Left kidney (tissue), 2 donors: ENCODE results near the gene FASLG. TPM values are rescaled to one million over a fixed set of nuclear protein-coding genes. Genes with fewer than 3 reads are reported as not detected.

Experiments
- DNase-seq: peaks from one replicate; pipeline ENCODE4 v3.0.0-alpha.2; 2013
- polyA plus RNA-seq: library from polyadenylated mRNA; unstranded; fragments of 120-200 nt; gene quantifications from one replicate; pipeline ENCODE4 v1.2.1, GENCODE V29; 2013; ENCODE audit not compliant: insufficient read length

The FASLG gene
- polyA plus RNA-seq, 1 donor: not detected

DNA sequence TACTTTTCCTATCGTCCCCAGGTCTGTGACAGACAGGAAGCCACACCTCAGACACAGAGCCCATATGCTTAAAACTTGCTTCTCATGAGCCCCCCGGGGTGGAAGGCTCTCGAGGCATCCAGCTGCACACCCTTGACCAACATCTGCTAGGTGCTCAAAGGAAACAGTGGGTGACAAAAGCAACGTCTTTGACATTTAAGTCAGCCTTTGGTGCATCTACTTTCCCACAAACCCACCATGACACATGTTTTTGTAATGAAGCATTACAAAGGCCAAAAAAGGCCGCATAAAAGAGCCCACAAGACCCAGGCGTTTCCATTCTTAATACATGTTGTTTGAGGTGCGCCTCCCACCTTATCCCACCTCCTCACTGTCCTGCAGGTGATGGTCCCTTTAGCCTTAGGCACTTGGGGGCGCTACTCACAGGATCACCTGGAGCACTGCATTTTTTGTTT, 11.8 kb upstream of the FASLG start:
- no peak for DNase-seq

DNA sequence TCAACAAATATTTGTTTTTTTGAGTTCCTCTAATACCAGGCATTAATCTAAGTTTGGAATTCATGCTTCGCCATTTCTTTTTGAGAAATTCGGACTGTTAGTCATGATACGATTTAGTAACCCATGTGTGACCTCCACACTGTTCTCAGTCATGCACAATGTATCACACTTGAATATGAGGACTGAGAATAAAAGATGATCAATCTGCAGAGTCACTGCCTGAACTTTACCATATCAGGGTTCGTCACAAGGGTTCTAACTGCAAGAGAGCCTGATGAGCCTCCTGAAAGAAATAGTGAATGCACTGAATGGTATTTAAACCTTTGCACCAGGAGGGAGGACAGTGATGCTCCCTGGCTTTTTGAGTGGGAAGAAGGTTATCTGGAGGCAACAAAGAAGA, 10.9 kb upstream of the FASLG start:
- DNase-seq: no peak

DNA sequence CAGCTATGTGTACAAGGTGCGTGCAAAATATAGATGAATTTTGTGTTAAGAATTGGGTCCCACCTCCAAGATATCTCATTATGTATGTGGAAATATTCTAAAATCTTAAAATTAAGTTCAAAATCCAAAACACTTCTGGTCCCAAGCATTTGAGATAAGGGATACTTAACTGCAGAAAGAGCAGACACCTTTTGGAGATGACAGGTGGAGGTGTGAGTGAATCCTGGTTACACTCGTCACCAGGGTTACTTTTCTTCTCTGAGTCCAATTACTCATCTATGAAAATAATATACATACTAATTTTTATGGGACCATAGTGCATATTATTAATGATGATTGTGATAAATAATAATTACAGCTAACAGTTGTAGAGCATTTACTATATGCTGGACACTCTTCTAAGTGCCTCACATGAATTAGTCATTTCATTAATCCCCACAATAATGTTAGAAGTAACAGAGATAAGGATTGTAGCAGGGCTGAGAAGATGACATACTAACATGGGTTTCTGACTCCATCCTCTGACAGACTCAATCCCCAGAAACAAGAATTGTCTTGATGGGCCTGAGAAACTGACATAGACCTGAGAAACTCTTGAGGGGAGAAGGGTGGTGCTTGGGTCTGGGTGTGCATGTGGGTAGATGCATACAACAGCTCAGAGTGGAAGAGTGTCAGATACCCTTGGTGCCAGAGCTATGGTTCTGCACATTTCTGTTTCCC, 8.3 kb upstream of the FASLG start:
- no peak for DNase-seq

DNA sequence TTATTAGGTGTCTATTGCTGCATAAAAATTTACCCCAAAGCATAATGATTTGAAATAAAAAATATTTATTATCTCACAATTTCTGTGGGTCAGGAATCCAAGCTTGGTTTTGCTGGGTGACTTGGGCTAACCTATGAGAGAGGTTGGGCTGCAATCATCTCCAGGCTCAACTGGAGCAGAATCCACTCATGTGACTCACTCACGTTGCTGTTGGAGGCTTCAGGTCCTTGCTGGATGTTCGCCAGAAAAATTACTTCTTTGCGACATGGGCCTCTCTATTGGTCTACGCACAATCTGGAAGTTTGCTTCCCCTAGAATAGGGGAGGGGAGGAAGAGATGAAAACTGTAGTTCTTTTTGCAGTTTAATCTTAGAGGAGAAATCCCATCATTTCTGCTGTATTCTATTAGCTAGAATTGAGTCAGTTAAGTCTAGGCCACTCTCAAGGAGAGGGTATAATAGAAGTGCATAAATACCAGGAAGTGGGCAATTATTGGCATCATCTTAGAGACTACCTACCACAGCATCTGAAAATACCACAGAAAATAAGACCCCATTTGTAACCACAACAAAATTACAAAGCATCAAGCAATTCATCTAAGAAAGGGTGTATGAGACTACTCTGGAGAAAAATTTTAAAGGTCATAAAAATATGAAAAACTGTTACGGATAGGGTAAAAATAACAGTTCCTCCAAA, 5.7 kb upstream of the FASLG start:
- no peak for DNase-seq

DNA sequence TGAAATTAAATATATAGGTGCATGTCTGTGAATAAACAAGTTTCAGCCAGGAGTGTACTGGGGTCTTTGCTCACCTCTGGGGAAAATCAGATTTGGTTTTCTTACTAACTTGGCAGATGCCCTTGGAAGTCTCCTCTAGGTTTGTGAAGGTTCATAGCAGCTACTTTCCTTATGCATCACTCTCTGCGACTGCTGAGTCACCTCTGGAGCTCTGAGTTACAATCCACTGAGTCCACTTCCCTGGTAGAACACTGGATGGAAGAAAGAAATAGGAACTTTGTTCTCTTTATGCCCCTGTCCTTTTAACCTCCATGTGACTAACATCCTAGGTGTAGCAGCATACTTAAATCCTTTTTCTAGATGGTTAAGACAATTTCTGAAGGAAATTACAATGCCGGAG, 4.4 kb upstream of the FASLG start:
- DNase-seq: no peak

DNA sequence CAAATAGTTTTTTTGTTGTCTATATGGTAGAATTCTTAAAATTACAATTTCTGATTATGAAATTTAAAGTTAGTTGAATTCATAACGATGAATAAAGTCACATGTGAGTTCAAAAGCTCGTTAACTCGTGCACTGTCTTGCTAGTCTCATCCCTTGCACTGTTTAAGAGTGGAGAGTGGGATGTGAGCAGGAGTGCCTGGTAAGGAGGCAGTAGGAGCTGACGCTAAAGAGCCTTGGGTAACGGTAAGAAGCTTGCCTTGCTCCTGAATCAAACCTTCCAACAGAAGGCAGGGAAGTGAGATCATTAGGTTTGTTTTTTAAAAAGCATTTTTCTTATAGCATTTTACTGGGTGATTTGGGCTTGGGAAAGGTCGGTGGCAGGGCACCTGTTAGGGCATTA, 2.3 kb upstream of the FASLG start:
- DNase-seq: no peak

DNA sequence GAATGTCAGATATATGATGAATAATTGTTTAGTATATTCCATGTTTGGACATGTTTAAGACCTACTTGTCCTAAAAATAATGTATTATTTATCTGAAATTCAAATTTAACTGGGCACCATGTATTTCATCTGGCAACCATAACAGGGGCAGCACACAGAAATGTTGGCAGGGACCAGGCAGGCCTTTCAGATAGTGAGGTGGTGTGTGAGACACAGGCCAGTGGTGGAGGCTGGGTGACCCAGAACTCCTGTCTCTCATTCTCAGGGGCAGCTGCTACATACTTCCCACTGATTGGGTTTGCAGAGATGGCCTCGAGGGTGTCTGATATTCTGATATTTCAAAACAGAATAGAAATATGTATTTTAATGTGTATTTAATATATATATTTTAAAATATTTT, 1.3 kb upstream of the FASLG start:
- DNase-seq: no peak

DNA sequence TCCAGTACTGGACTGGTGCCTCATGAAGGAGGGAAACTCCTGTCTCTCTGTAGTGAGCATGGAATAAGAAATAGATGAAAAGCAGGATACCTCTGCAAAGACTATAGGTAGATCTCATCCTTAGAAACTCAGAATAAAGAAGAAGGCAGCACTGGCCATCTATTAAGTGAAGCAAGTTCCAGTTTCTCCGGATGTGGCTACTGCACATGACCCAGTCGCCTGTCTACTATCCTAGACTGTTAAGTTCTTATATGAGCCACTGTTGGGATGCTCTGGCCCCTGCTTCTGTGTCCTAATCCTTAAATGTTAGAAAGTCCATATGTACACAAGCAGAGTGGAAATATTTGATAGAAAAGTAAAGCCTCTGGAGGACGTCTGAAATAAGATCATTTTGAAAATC, 2.2 kb downstream of the FASLG start:
- DNase-seq: no peak

DNA sequence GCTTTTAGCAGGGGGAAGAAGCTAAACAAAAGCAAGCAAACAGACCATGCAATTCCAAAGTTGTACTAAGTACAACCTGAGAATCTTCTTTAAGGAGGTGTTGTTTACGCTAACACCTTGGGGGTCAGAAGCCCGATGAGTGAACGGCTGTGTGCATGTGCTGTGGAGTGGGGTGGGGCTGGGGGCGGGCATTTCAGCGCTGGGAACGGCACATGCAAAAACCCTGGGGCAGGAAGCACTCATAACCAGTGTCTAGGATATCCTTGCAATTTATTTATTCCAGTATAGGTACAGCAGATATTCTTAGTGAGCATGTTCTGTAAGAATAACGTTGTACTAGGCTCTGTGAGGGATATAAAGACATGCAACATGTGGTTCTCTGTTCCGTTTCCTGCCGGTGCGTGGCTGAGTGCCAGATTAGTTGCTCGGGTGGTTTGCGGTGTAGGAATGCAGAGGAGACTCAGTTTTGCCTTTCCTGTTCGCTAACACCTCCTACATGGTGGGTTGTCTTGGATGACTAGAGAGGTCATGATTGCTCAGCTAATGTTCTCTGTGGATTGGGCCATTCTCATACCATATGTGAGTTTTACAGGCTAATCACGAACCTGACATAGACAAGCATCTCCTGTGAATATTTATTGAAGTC, 3.7 kb downstream of the FASLG start:
- no peak for DNase-seq

DNA sequence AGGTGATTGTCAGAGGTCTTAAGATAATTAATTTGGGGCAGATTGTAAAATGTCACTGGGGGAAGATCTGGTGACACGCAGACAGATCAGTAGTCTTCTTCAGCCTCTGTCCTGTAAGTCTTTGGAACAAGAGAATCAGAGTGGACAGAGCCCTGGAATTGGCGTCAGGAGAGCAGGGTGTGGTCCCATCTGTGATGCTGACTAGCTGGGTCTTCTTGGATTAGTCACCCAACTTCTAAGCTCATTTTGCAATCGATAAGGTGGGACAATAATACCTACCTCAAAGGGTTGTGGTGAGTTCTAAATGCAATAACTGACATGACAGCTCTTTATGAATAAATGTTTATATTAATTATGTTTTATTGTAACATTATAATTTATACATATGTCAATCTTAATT, 4.8 kb downstream of the FASLG start:
- no peak for DNase-seq

DNA sequence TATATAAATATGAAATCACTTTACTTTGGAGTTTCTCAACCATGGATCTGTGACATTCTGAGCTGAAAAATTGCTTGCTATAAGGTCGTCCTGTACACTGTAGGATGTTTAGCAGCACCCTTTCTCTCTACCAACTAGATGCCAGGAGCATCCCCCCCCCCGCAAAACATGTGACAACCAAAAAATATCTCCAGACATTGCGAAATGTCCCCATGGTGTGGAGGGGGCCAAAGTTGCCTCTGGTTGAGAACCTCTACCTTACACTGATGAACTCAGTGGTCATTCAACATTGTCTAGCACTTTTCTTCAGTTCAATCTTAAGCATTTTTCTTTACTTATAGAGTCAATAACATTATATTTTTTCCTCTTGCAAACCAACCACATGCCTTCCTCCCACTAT, 9.2 kb downstream of the FASLG start:
- DNase-seq: no peak

DNA sequence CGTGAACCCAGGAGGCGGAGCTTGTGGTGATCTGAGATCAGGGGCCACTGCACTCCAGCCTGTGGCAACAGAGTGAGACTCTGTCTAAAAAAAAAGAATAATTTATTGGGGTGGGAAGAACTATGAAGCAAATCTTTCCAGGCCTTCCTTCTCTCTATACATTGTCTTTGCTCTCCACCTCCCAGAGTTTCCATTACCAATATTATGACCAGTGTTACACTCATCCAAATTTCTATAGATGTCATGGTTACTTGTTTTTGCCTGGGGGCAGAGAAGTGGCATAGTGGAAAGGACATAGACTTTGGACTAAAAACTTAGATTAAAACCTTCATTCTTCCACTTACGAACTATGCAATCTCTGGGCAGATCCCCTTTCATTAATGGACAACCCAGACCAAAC, 10.1 kb downstream of the FASLG start:
- no peak for DNase-seq

DNA sequence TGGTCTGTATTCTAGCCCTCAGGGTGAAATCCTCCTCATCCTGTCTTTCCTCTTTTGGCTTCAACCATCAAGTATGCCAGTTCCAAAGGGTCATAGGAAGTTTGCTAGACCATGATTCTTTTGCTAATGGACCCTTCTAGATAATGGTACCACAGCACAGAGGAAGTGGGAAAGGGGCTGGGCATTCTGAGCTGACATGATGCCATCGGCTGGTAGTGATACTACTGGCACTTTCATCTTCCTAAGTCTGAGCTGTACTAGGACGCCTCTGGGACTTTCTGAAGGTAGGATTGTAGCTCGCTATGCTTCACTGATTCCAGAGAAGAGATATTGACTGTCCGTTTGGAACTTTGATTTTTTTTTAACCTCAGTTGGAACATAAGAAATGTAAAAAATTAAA, 11.4 kb downstream of the FASLG start:
- DNase-seq: no peak

DNA sequence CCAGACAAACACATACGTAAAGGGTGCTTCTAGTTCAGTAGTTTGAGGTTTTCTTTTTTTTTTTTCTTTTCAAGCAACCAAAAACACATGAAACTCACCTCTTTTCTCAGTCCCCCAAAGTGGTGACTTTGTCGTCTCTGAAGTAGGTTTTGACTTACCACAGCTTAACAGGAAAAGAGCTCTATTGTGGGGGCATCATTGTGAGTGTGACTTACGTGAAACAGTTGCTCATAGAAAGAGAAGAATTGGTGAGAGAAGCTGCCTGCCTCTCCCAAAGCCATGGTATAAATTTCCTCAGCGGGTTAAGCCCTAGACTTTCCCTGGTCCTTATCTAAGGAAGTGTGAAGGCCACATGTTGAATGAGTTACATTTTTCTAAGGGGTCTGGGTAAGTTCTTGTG, 11.9 kb downstream of the FASLG start:
- no peak for DNase-seq

DNA sequence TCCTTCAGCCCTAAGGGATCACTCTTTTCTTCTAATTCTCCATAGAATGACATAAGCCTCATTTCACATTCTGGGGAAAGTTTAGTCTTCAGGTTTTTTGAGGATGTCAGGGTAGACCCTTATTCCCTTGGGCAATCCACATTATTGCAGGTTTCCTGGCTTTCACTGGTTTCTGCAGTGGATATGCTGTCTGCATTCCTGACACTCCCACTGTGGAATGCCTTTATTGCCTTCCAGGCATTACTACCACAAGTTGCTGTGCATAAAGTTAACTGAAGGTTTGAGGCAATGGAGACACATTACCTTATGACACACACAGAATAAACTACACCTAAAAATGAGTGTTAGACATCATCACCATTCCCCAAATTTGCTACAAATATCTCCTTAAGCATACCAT, 12.7 kb downstream of the FASLG start:
- DNase-seq: no peak

DNA sequence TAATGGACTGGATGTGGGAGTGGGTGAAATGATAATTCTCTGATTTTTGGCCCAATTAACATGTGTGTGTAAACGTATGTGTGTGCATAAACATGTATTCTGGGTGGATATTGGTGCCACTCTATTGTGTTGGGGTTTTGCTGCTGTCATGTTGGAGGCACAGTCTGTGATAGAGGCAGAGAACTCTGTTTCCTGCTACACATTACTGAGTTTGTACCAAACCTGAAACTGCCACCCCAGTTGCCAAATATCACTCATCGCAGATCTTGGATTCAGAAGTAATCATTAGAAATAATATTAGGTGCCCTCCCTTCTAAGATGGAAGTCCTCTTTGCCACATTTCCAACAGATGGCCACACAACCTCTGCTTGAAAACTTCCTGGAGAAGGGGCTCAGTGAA, 13.8 kb downstream of the FASLG start:
- DNase-seq: no peak

DNA sequence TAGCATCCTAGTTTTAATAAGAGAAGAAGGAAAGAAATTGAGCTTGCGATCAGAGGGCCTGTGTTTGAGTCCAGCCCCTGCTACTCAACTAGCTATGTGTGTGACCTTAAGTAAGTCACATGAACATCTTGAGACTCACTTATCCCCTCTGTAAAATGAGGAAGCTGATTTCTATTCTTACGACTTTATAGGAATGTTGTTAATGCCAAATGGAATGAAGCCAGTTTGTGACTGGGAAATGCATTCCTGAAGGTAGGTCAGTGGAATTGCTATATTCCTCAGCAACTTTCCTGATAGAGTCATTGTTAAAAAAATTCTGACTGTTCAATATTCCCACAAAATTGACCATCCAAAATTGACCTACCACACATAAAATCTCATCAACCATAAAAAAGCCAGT, 14.9 kb downstream of the FASLG start:
- DNase-seq: no peak

DNA sequence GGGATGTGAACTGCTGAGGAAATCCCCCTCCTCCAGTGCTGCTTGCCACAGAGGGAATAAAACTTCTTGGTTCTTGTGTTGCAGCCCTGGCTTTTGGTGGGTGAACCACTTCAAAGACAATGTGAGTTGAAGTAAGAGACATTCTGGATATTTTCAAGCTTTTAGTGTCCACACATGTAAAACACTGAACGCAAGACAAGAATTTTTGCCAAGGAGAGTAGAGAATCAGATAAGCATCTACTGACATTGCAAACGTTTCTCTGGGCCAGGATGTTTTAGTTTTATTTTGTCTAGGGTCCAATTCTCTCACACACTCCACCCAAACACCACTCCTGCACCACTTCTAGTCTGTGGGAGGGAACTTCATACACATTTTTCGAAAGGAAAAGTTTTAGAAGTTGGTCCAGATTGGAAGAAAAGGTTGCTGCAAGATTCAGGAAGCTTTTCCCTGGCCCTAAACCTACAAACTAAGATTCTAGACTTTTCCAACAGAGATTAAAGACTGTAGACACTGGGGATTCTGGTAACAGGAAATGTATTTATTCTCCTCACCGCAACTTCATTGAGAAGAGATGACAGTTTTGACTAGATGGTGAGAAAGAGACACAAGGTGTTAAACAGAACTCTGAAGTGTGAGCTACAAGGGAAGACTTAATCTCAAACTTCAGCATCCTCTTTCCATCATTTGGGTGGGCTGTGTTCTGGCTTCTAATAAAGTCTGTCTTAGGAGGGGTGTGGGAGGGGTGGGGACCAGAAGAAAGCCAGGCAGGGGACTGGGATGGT, 16.1 kb downstream of the FASLG start:
- DNase-seq: no peak

DNA sequence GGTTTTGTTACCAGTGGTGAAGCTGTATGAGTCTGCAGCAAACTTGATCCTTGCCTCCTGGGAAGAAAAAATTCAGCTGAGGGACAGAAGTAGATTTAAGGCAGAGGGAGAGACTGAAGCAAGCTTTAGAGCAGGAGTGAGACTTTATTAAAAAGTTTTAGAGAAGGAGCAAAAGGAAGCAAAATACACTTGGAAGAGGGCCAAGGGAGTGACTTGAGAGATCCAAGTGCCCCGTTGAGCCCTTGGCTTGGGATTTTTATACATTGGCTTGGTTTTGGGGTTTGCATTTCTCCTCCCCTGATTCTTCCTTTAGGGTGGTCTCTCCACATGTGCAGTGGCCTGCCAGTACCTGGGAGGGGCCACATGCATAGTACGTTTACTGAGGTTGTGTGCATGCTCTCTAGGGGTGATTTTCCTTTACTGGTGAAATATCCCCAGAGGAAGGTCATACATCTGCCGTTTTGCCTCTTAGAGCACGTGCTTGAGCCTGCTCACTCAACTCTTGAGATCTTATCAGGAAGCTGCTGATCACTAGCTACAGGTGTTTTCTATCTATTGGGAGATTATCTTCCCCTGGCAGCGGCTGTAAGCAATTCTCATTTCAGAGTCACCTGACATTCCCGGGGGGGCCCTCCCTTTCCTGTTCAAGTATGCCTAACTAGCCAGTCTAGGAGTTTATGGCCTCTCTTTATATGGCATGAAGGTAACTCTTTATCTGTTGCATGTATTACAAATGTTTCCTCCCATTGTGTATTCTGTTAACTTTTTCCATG, 20.3 kb downstream of the FASLG start:
- no peak for DNase-seq

DNA sequence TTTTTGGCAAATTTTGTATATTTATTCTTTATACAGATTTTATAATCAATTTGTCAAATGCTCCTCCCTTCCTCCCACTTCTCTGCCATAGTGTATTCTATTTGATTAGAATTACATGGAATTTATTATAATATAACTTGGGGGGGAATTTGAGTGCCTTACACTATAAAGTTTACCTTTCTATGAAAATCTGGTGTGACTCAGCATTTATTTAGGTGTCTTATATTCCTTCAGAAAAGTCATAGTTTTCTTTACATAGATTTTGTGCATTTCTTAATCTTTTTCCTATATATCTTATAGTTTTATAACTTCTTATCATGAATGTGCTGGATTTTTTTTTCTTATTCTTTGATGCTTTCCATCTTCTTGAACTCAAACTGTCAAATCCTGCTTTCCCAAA, 21.3 kb downstream of the FASLG start:
- DNase-seq: no peak

DNA sequence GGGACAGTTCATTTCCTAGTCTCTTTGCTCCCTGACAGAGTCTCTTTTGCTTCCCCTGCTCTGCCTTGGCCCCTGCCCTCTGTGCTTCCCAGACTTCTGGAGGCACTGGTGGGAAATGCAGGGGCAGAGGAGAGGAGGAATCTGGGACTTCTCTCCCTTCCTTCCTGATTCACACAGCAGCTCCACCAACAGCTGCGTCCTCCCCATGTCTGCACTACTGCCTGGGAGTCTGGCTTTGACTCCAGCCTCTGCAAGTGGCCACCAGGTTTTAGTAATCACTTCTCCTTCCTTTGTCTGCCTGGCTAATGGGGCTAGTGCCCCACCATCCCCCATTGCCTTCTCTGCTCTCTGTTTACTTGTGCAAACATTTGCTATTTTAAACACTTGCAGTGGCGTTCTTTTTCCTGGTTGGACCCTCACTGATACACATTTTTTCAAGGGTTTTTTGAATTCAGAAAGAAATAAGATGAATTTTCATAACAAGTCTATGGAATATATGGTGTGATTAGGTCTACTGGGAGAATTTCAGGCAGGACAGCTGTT, 21.9 kb downstream of the FASLG start:
- DNase-seq: no peak

DNA sequence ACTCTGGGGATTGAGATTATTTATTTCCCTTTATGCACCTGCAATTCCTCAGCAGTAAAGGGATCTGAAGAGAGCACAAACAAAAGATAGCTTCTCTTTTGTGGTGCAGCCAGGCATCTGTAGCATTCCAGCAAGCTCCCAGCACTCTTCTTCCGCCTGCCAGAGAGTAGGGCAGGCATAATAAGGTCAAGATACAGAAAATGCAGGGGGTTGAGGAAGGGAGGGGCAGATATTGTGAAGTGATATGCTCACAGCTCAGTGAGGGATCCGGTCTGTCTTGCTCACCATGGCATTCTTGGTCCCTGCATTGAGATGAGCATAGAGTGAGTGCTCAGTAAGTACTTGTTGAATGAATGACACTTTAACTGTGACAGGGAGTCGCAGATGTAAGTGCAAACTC, 23.9 kb downstream of the FASLG start:
- DNase-seq: no peak
